Limb (tissue), 2 donors: Measurements from ENCODE around the gene DPM1.
A peak's percentile ranks its signal among the peaks of the same experiment; 100 is the strongest.
"Not testable (repeated sequence)": the region's sequence is repeated elsewhere in the genome, so short reads cannot be mapped to it uniquely, and the experiment has no call there.

ENCODE experiments used
- DNase-seq, 2 donors: peaks; one replicate each; pipeline ENCODE4 v3.0.0-alpha.2; 2016; ENCODE audit errors: extremely low spot score in 2 of 2

Gene DPM1

DNA sequence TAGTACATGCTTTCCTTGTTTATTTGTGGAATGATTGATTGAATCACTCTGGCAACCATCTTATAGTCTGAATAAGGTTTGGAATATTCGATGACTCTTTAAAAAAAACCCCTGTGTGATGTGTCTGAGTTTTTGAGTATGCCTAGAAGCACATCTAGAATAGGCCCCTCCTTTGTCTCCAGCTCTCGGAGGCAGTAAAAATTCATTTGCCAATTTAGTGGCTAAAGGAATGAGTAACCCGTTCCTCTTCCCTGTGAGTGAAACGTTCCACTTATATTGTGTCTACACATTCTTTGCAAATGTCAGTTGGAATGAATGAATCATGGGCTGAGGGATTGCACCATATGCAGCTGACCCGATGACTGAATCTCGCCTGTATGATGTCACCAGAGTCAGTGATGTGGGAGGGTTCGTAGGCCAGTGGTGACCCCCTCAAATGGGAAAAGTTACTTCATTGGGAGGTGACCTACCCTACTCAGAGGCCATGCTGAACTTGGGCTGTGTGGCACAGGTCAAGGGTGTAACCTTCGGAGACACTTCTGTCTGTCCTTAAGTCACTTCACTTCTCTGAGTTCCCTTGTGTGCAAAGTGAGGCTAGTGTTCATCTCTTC is 21.8 kb upstream of the DPM1 start:
- DNase-seq = no peak

DNA sequence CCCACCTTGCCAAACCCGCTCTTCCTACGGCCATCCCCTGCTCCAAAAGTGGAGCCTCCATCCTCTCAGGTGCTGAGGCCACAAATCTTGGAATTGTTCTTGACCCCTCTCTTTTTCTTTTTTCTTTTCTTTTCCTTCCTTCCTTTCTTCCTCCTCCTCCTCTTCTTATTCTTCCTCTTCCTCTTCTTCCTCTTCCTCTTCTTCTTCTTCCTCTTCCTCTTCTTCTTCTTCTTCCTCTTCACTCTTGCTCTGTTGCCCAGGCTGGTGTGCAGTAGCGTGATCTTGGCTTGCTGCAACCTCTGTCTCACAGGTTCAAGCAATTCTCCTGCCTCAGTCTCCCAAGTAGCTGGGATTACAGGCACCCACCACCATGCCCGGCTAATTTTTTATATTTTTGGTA is 20.2 kb upstream of the DPM1 start:
- DNase-seq = not testable (repeated sequence)

DNA sequence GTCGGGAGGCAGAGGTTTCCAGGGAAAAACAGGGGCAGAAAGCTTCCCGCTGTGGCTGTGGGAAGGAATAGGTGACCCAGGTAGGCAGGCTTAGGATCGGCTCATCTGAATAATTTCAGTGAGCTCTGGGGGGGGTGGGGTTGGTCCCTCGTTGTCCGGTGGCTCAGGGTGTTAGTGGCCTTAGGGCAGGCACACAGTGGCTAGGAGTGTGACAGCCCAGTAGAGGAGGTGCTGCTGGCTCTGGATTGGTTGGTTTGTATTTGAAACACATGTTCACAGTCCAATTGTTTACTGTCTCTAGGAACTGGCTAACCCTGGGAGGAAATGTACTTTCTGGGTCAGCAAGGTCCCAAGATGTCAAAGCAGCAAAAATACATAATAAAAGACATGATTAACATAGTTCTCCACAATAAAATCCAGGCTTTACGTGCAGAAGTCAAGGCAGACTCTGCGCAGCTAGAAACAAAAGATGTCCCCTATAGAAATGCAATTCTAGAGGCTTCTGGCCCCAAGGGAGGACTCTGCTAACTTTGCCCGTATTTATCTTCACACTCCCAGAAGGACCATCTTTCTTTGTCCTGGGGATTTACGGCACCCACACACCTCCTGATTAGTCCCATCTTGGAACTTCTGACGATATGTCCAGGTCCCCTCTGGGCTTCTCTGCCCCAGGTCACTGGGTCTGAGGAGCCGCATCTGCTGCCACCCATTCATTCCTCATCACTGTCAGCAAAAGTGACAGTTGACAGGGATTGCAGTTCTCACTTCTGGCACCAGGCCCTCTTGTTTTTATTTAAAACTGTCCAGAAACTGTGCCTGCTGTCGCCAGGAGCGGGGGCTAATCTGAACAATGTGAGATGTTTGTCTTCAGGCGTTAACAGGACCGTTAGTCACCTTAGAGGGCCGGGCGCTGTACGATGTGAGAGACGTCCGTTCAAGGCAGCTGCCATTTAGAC is 19.0 kb upstream of the DPM1 start:
- no peak for DNase-seq

DNA sequence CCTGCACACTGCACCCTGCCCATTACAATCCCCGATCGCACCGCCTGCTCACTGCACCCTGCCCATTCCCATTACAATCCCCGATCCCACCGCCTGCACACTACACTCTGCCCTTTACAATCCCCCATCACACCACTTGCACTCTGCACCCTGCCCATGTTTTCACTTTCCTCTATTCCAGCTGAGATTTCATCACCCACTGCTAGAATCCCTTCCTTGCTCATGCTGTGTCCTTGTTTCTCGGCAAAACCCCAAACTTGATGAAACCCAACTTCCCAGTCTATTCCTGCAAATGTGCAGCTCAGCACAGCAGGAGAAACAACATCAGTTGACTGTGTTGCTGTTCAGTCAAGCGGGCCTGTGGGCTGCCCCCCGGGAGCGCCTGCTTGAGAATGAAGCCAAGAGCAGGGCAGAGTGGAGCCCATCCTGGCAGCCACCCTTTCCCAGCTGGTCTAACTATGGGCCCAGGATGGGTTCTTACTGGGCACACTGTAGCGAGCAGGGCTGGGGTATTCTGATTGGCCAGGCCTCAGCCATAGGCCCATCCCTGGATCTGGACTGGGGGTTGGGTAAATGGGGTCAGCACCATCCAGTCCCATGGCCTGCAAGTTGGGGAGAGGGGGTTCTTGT is 17.5 kb upstream of the DPM1 start:
- DNase-seq = no peak

DNA sequence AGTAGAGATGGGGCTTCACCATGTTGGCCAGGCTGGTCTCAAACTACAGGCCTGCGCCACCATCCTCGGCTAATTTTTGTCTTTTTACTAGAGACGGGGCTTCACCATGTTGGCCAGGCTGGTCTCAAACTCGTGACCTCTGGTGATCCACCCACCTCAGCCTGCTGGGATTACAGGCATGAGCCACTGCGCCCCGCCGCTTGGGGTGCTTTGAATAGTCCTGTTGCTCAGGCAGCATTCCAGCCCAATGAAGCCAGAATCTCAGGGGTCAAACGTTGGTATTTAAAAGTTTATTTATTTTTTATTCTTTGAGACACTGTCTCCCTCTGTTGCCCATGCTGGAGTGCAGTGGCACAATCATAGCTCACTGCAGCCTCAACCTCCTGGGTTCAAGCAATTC is 11.6 kb upstream of the DPM1 start:
- DNase-seq = no peak

DNA sequence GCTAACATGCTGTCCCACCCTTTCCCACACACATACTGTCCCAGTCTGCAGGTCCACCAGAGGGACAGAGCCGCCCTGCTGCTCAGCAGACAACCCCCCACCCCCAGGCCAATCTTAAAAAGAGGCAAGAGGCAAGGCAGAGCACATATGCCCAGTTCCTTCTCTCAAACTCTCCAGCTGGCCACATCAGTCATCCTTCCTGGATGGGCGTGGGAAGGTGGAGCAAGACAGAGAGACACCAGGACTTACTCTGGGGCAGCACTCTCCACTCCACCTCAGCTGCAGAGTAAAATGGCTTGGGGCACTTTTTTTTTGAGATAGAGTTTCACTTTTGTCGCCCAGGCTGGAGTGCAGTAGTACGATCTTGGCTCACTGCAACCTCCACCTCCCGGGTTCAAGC is 11.1 kb upstream of the DPM1 start:
- DNase-seq = no peak

DNA sequence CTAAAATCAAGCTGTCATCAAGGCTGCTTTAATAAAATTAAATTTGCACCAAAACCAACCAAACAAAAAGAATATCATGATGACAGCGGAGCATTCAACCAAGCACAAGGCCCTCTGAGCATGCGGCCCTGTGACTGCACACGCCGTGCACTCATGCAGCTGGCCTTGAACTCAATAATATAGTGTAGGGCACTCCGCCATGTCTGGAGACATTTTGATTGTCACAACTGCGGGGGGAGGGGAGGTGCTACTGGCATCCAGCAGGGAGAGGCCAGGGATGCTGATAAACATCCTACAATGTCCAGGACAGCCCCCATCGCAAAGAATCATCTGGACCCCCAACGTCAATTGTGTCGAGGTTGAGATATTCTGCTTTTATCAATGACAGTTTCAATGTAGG is 10.0 kb upstream of the DPM1 start:
- DNase-seq = no peak

DNA sequence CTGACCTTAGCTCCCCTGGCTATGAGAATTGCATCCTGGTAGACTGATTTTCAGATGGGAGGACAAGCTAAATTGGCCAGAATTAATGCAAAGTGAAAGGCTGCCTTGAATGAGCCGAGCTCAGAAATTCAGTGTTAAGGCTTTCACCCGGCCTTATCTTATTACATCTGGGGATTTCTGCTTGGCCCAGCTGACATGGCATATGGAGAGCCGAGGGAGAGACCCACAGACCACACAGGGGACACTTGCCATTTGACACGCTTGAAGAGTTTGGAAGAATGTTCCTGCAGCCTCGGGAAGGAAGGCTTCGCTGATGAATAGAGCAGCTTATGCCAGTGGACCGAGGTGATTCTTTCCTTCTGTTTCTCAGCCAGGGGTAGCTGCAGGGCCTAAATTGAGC is 9.3 kb upstream of the DPM1 start:
- DNase-seq = no peak

DNA sequence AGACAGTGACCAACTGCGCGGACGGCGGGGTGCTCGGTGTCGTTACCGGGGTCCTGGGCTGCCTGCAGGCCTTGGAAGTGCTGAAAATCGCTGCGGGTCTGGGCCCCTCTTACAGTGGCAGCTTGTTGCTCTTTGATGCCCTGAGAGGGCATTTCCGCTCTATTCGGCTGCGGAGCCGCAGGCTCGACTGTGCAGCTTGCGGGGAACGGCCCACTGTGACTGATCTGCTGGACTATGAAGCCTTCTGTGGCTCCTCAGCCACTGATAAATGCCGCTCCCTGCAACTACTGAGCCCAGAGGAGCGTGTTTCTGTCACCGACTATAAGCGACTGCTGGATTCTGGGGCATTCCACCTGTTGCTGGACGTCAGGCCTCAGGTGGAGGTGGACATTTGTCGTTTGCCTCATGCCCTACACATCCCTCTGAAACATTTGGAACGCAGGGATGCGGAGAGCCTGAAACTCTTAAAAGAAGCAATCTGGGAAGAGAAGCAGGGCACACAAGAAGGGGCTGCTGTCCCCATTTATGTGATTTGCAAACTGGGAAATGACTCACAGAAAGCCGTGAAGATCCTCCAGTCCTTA is 1.3 kb upstream of the DPM1 start:
- DNase-seq = no peak

DNA sequence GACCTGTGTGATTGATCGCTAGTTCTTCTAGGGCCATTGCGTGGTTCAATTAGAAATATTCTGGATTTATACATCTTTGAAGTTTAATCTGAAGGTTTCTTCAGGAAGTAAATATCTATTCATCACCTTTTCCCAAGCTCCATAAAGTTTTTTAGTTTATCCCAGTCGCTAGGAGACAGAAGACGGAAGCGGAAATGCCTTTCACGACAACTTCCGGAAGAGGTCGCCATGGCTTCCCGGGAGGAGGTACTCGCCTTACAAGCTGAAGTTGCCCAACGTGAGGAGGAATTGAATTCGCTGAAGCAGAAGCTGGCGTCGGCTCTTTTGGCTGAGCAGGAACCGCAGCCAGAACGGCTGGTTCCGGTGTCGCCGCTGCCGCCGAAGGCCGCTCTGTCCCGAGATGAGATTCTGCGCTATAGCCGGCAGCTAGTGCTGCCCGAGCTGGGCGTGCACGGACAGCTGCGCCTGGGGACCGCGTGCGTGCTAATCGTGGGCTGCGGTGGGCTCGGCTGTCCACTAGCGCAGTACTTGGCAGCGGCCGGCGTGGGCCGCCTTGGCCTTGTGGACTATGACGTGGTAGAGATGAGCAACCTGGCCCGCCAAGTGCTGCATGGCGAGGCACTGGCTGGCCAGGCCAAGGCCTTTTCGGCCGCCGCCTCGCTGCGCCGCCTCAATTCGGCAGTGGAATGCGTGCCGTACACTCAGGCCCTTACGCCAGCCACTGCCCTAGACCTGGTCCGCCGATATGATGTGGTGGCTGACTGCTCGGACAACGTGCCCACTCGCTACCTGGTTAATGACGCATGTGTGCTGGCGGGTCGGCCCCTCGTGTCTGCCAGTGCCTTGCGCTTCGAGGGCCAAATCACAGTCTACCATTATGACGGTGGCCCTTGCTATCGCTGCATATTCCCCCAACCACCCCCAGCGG is 547 bp upstream of the DPM1 start, which contains the start of gene MOCS3:
MOCS3 (plus strand) TSS at position 204 of the 928 bp plus-strand sequence; CDS start at position 229, 25 bp downstream.
- peak; percentile 90 to 94 for DNase-seq

DNA sequence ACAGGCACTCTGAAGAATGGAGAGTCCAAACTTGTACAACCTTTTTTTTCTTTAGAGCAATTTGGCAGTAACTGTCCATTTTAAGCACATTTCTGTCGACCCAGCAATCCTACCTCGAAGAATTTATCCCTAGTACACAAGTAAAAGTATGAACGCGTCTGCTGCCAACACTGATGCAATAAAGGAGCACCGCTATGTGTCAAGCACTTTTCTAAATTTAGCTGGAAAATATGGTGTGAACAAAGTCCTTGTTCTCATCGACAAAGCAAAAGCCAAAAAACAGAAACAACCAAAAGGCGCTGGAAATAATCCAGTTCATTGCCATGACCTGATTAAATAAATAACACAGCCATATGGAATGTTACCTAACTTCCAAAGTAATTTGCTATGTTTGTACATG is 1.1 kb downstream of the DPM1 start:
- no peak for DNase-seq

DNA sequence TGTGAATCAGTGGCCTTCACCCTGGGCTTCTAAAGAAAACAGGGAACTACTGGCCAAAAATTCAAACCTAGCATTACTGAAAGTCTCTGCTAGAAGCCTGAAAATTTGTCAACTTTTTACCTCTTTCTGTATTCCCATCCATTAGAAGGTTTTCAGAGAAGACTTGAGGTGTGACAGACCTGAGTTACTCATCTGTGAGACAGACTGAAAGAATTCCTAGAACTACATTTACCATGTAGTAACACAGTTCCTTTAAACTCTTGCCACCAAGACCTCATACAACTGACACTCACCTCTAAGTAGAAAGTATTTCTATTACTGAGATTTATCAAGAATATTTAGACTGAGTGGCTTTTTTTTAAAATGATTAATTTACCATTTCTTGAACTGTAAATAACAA is 4.5 kb downstream of the DPM1 start:
- DNase-seq = no peak

DNA sequence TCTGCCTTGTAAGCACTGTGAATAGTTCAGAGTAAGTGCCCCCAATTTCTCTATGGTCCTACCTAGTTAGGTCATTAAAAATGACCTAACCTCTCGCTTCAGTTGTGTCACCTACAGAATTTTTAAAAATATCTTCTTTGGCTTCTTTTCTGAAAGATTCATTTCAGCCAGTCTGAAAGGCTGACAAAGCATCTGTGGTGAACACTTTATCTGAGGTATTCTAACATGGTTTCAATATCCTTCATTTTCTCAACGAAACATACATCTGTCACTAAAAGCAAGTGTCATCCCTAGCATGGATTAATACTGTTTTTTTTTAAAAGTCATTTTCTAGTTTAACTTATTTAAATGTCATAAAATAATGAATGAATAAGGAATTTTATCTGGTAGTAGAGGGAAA is 5.1 kb downstream of the DPM1 start:
- no peak for DNase-seq

DNA sequence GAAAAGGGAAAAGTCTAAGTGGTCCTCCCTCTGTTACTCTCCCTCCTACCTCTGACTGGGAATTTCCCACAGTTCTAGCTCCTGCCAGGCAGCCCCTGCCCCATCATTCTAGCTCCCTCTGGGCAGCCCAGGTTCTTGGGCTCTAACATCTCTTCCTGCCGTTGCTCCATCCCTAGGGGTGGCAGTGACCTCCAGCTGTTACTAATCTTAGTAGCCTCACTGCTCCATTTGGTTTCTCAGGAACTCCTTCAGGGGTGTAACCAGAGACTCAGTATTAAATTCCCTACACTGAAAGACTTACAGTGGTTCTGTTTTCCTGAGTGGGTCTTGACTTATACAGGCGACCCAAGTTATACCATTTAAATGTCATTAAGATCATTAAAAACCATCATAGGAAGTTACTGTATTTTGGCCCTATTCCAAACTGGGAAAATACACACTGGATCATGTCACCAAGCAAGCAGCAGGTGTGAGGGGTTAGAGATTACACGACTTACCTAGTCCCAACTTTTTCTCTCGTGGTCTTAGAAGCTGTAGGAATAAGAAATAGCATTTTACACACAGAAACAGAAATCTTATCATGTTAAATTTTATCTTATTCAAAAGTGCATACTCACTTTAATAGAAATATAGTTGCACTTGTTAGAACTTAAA is 10.1 kb downstream of the DPM1 start:
- DNase-seq = no peak

DNA sequence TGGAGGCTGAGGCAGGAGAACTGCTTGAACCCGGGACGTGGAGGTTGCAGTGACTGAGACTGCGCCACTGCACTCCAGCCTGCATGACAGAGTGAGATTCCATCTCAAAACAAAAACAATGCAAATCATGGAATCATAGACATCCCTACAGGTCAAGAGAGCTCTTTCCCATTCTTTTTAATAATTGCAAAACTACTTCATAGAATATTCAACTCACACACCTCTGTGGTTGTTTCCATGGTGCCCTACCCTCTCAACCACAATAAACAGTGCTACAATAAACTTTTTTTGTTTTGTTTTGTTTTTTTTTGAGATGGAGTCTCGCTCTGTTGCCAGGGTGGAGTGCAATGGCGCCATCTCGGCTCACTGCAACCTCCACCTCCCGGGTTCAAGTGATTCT is 15.3 kb downstream of the DPM1 start:
- DNase-seq = no peak

DNA sequence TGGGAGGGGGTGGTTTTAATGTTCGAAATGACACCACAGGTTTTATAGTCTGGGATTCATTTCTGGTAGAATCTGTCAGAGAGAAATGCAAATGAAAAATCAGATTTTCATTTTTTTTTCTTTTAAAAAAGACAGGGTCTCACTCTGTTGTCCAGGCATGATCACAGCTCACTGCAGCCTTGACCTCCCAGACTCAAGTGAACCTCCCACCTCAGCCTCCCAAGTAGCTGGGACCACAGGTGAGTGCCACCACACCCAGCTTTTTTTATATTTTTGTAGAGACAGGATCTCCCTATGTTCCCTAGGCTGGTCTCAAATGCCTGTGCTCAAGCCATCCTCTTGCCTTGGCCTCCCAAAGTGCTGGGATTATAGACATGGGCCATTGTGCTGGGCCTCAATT is 24.7 kb downstream of the DPM1 start:
- no peak for DNase-seq

DNA sequence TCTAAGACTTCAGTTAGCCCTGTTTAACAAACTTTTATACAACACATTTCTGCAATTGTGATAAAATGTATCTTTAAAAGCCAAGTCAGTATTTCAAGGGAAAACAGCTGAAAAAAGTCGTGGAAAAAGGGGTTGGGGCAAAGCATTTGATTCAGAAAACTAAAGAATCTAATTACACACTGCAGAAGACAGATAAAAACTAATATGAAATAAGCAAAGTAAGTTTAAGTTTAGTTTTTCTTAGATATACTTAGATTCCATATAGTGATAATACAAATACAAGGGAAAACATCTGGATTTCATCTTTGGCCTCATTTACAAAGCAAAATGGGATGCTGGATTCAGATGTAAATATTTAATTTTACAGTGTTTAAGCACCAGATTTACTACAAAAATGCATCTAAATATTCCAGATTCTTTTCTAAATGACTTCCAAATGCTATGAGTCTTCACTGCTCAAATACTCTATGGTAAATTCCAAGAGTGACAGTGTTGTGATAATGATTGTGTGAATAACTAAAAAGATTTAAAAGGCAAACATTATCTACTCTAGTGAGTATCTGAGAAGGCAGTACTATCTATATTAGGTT is 25.5 kb downstream of the DPM1 start:
- DNase-seq = no peak

DNA sequence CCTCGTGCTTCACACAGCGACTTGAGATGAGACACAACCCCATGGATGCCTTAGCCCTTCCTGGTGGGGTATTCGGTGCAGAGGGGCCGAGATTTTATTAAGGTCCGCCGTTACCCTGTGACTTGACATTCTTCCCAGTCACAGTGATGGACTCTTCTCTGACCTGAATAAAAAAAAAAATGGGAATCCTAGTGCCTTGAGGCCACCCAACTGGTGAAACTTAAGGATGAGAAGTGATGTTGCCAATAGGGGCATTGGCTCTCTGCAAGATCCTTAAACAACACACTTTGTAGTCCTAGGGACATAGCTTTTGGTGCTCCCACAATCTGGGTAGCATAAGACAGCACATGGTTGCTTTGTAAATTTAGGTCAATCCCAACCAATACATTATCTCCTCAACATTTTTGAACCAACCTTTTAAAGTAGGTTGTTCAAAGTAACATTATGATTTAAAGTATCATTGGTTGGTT is 26.3 kb downstream of the DPM1 start:
- DNase-seq = no peak

DNA sequence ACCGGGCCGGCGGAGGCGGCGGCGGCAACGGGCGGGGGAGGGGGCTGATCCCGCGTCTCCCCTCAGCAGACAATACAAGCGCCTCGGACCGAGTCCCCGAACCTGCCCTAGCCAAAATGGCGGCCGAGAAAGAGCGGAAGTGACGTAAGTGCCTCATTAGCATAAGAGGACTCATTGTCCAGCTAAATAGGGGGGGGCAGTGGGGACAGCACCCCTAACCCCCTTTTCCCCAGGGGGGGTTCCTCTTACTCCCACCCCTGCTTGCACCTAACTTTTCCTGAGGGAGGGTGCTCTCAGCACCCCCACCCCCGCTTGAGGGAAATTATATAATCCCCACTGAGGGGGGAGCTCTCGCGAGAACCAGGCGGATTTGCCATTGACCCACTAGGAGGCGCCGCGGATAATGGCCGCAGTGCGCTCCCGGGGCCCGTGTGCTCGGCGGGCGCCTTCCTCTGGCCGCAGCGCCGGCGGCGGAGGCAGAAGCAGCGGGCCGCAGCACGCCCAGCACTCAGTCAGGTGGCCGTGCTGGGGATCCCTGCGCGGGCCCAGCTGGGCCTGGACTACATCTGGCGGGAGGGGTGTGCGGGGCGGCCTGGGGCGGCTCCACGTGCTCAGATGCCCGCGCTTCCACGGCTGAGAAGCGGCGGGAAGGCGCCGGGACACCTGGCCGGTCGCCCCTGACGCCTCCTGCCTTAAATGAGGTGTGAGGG is 26.9 kb downstream of the DPM1 start, which contains the start of gene ADNP:
ADNP (minus strand) TSS at position 132 of the 710 bp plus-strand sequence. CDS start 27,441 bp downstream, outside the sequence.
- DNase-seq = peak; percentile 94 to 95
